ENCODE results near the gene TAOK1. TPM values are rescaled to one million over a fixed set of nuclear protein-coding genes. Genes with fewer than 3 reads are reported as not detected.
A peak's percentile ranks its signal among the peaks of the same experiment; 100 is the strongest.

Gene TAOK1
- total and polyA plus RNA-seq, 2 of the 13 experiments (the other 11 are each of a cell fraction or from before 2014, with no cell fraction given), result 14.1 to 23.0 TPM

DNA sequence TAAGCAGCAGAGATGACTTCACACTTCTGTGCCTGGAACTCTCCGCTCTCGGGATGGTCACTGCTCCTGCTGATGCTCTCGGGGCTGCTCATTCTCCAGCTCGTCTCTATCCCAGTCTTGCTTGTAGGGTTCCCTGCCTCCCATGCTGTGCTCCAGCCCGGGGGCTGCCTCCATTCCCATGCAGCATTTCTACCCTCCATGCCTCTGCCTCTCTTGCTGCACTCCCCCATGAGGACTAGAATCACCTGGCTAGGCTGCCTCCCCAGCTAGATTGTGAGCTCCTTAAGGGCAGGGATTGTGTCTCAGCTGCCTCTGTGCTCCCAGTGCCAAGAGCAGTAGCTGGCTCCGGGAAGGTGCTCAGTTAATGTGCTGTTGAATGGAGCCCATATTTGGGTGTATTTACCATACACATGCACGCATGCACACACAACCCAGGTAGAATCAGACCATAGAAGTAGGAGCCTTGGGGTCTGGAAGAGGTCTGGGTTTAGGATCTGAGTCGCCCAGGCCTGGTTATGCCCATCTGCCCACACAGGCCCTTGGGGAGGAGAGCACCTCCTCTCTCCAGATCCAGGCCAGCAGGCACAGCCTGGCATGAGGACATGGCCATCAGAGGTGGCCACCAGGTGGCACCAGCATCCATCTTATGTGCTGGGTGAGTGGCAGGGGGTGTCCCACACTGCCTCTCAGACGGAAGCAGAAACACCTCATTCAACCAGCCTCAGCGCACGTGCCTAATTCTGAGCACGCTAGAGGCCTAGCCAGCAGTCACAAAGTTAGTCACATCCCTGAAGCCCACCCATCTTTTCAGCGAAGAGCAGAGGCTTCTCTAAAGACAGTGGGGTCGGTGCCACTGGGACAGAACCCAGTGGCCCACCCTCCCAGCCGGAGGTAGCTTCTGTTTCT, 190.0 kb downstream of the TAOK1 start (continued):
- peak; percentile 89 for TF ChIP-seq ZSCAN25 (CRISPR knock-in tag; IDR thresholded peaks at IDR 0.05)
- TF ChIP-seq, protein P1, sequence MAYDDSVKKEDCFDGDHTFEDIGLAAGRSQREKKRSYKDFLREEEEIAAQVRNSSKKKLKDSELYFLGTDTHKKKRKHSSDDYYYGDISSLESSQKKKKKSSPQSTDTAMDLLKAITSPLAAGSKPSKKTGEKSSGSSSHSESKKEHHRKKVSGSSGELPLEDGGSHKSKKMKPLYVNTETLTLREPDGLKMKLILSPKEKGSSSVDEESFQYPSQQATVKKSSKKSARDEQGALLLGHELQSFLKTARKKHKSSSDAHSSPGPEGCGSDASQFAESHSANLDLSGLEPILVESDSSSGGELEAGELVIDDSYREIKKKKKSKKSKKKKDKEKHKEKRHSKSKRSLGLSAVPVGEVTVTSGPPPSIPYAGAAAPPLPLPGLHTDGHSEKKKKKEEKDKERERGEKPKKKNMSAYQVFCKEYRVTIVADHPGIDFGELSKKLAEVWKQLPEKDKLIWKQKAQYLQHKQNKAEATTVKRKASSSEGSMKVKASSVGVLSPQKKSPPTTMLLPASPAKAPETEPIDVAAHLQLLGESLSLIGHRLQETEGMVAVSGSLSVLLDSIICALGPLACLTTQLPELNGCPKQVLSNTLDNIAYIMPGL (CRISPR knock-in tag; IDR thresholded peaks at IDR 0.05; ENCODE audit: borderline replicate concordance in 1 of 2, low read depth in 1 of 2), result peak; percentile 54 to 88
- TF ChIP-seq KDM2A (CRISPR knock-in tag; IDR thresholded peaks at IDR 0.05; ENCODE audit: borderline replicate concordance, low read depth), result peak; percentile 81
- no peak for TF ChIP-seq ZNF772 (CRISPR knock-in tag; IDR thresholded peaks at IDR 0.05)
- TF ChIP-seq ONECUT2 (CRISPR knock-in tag; IDR thresholded peaks at IDR 0.05), result no peak
- no peak for TF ChIP-seq AGO1 (IDR thresholded peaks at IDR 0.05; ENCODE audit: low read depth, low read length, poor library complexity, severe bottlenecking)
- TF ChIP-seq AHR (CRISPR knock-in tag; IDR thresholded peaks at IDR 0.05), result peak; percentile 26; the same call in 1 of the 2 replicates
- peak; percentile 72 for TF ChIP-seq BHLHE40 (IDR thresholded peaks at IDR 0.05; ENCODE audit: low read length)
- TF ChIP-seq, protein P2, sequence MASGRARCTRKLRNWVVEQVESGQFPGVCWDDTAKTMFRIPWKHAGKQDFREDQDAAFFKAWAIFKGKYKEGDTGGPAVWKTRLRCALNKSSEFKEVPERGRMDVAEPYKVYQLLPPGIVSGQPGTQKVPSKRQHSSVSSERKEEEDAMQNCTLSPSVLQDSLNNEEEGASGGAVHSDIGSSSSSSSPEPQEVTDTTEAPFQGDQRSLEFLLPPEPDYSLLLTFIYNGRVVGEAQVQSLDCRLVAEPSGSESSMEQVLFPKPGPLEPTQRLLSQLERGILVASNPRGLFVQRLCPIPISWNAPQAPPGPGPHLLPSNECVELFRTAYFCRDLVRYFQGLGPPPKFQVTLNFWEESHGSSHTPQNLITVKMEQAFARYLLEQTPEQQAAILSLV (CRISPR knock-in tag; IDR thresholded peaks at IDR 0.05; ENCODE audit: borderline replicate concordance), result peak; percentile 67; the same call in 1 of the 2 replicates
- TF ChIP-seq TEAD3 (CRISPR knock-in tag; optimal IDR thresholded peaks at IDR 0.05; ENCODE audit: borderline replicate concordance), result peak; percentile 70
- peak; percentile 62; the same call in 1 of the 2 replicates for TF ChIP-seq ZFX (CRISPR knock-in tag; IDR thresholded peaks at IDR 0.05; ENCODE audit: low read depth)
- no peak for TF ChIP-seq TCF7 (IDR thresholded peaks at IDR 0.05; ENCODE audit: low read depth)
- TF ChIP-seq, protein P3, sequence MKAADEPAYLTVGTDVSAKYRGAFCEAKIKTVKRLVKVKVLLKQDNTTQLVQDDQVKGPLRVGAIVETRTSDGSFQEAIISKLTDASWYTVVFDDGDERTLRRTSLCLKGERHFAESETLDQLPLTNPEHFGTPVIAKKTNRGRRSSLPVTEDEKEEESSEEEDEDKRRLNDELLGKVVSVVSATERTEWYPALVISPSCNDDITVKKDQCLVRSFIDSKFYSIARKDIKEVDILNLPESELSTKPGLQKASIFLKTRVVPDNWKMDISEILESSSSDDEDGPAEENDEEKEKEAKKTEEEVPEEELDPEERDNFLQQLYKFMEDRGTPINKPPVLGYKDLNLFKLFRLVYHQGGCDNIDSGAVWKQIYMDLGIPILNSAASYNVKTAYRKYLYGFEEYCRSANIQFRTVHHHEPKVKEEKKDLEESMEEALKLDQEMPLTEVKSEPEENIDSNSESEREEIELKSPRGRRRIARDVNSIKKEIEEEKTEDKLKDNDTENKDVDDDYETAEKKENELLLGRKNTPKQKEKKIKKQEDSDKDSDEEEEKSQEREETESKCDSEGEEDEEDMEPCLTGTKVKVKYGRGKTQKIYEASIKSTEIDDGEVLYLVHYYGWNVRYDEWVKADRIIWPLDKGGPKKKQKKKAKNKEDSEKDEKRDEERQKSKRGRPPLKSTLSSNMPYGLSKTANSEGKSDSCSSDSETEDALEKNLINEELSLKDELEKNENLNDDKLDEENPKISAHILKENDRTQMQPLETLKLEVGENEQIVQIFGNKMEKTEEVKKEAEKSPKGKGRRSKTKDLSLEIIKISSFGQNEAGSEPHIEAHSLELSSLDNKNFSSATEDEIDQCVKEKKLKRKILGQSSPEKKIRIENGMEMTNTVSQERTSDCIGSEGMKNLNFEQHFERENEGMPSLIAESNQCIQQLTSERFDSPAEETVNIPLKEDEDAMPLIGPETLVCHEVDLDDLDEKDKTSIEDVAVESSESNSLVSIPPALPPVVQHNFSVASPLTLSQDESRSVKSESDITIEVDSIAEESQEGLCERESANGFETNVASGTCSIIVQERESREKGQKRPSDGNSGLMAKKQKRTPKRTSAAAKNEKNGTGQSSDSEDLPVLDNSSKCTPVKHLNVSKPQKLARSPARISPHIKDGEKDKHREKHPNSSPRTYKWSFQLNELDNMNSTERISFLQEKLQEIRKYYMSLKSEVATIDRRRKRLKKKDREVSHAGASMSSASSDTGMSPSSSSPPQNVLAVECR (CRISPR knock-in tag; IDR thresholded peaks at IDR 0.05; ENCODE audit: borderline replicate concordance), result peak; percentile 17; the same call in 1 of the 2 replicates
- TF ChIP-seq CBX5 (CRISPR knock-in tag; IDR thresholded peaks at IDR 0.05; ENCODE audit: borderline replicate concordance), result peak; percentile 73; the same call in 1 of the 2 replicates
- TF ChIP-seq ZNF335 (CRISPR knock-in tag; IDR thresholded peaks at IDR 0.05), result peak; percentile 82; the same call in 1 of the 2 replicates
- TF ChIP-seq ZSCAN30 (CRISPR knock-in tag; IDR thresholded peaks at IDR 0.05), result no peak
- TF ChIP-seq, protein P4, sequence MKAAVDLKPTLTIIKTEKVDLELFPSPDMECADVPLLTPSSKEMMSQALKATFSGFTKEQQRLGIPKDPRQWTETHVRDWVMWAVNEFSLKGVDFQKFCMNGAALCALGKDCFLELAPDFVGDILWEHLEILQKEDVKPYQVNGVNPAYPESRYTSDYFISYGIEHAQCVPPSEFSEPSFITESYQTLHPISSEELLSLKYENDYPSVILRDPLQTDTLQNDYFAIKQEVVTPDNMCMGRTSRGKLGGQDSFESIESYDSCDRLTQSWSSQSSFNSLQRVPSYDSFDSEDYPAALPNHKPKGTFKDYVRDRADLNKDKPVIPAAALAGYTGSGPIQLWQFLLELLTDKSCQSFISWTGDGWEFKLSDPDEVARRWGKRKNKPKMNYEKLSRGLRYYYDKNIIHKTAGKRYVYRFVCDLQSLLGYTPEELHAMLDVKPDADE (CRISPR knock-in tag; IDR thresholded peaks at IDR 0.05), result no peak
- TF ChIP-seq ZNF263 (CRISPR knock-in tag; IDR thresholded peaks at IDR 0.05), result 0 out of 2 replicates have a peak, but pooled peaks have one; percentile 25
- TF ChIP-seq STAG1 (CRISPR knock-in tag; IDR thresholded peaks at IDR 0.05), result peak; percentile 84

Measured in HepG2 (cell line).